Activated CD8-positive, alpha-beta memory T cell treated with anti-CD3 and anti-CD28 coated beads, Interleukin-2, amount 50 U/mL, for 4 hours (primary cell): Measurements from ENCODE around the gene FBLN2.

Experiments used
- DNase-seq: peaks from one replicate; pipeline ENCODE4 v3.0.0-alpha.2; 2020

The FBLN2 gene

GRCh38 chr3:13671482-13672233 is 122.7 kb downstream of the FBLN2 start:
- no peak for DNase-seq

- no peak for DNase-seq
These were observed 124.3 kb downstream of the FBLN2 start for GRCh38 chr3:13673207-13673606.

- no peak for DNase-seq
These were observed 125.7 kb downstream of the FBLN2 start for GRCh38 chr3:13674538-13675185.

- no peak for DNase-seq
These were observed 127.6 kb downstream of the FBLN2 start for GRCh38 chr3:13676356-13677017.

- no peak for DNase-seq
These were observed 128.3 kb downstream of the FBLN2 start for GRCh38 chr3:13677272-13677671.

GRCh38 chr3:13681931-13682330 is 133.0 kb downstream of the FBLN2 start:
- no peak for DNase-seq

- DNase-seq = no peak
These were observed 133.5 kb downstream of the FBLN2 start for GRCh38 chr3:13682331-13683013.

GRCh38 chr3:13683288-13683687 is 134.4 kb downstream of the FBLN2 start:
- DNase-seq = no peak

GRCh38 chr3:13683772-13684171 is 134.8 kb downstream of the FBLN2 start:
- no peak for DNase-seq

GRCh38 chr3:13684350-13684749 is 135.4 kb downstream of the FBLN2 start:
- DNase-seq = no peak

- no peak for DNase-seq
These were observed 135.9 kb downstream of the FBLN2 start for GRCh38 chr3:13684854-13685253.

- no peak for DNase-seq
These were observed 136.8 kb downstream of the FBLN2 start for GRCh38 chr3:13685721-13686120.

- DNase-seq = no peak
These were observed 137.6 kb downstream of the FBLN2 start for GRCh38 chr3:13686367-13687160.

- no peak for DNase-seq
These were observed 138.6 kb downstream of the FBLN2 start for GRCh38 chr3:13687517-13687943.
